MV-4-11 (cell line): ENCODE results near the gene DRD2.

Source experiments
- DNase-seq: peaks from one replicate; lab custom pipeline; 2025; lab: John Stamatoyannopoulos, UW

The DRD2 gene

DNA sequence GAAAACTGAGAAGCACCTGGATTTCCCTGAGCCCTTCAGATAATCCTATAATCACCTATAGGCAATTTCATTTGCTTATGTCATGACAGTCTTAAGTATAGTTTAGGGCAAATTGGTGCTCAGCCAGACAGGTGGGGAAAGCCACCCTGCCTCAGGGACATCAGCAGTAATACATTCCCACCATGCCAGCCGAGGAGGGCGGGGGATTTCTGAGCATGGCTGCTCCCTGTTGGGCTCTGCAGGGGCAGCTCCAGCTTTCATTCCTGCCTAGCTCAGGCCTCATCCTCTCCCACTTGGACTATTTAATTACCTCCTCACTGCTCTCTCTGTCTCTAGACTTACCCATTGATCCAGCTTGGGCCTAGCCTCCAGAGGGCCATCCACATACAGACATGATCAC is 9.0 kb upstream of the DRD2 start:
- DNase-seq = no peak

- DNase-seq = no peak
Observed at GRCh38 chr11:113481672-113482071, 6.5 kb upstream of the DRD2 start.

DNA sequence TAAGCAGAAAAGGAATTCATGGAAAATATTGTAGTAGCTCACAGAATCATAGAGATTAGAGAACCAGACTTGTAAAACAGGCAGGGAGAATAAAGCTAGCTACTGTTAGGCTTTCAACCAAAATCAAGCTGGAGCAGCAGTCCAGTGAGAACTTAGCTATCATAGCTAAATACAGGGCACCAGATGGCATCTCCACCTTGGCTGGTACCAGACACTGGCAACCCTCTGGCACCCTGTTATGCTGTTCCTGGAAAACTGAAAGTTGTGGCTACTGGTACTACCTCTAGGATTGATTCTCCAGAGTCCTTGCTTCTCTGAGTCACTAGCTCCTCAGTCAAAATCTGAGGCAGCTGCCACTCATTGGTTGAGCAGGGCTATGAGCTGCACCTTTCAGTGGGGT is 6.0 kb upstream of the DRD2 start:
- DNase-seq = no peak

GRCh38 chr11:113477321-113477720 is 2.1 kb upstream of the DRD2 start:
- no peak for DNase-seq

DNA sequence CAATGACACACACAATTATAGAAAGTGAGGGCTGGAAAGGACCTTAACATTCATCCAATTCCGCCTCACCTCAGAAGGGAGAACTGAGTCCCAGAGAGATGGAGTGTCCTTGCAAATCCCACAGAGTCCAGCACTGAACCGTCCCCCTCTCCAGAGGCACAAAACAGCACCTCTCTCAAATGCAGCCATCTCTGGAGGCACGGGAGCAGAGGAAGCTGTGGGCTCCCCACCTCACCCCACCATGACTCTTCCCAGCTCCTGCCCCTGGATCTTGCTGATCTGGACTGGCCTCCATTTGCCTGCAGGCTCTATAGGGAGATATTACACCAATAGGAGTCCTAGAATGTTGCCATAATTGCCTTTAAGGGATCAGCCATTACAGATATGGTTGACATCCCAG is 1.4 kb upstream of the DRD2 start:
- no peak for DNase-seq

DNA sequence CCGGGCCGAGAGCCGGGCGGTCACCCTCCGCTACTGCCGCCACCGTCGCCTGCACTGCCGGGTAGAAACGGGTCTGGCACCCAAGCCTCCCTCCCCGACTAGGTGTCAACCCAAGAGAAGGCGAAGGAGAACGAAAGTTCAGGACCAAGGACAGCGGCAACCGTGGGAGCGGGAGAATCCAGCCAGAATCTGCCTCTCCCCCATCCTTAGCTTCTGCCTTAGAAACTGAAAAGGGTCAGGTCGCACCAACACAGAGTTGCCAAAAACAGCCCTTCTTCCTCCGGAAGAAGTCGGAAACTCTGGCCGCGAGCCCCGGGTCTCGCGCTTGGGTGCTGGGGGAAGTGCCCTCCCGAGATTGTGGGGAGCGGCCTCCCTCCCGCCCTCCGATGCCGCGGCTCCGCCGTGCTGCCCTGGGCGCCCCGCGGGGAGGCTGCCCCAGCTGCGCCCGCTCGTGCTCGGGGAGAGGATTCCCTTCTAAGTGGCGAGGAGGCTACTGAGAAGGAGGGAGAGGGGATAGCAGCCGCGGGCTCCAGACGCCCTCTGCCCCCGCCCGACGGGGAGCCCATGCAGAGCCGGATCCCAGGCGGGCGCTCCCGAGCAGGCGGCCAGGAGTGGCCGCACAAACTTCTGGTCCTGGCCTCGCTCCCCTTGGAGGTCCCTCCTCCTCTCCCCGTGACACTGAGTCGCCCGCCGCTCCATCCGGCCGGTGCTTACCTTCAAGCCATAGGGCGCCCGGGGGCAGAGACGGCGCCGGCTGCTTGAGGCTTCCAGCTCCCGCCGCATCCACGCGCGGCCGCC is 637 bp downstream of the DRD2 start:
- DNase-seq = peak; percentile 4

DNA sequence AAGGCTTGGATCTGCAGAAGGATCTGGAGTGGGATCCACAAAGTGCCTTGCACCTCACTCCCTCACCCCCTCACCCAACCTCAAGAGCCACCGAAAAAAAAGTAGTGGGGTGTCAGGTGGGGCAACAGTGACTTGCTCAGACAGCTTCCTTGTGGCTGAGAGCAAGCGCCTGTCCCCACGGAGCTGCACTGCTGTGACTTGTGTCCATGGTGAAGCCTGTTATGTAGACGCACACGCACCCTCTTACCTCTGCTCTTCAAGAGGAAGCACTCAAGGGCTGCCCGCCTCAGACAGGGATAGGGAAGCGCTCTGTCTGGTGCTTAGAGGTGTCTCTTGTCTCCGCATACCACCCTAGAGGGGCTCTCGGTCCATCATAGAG is 1.2 kb downstream of the DRD2 start:
- DNase-seq = no peak

DNA sequence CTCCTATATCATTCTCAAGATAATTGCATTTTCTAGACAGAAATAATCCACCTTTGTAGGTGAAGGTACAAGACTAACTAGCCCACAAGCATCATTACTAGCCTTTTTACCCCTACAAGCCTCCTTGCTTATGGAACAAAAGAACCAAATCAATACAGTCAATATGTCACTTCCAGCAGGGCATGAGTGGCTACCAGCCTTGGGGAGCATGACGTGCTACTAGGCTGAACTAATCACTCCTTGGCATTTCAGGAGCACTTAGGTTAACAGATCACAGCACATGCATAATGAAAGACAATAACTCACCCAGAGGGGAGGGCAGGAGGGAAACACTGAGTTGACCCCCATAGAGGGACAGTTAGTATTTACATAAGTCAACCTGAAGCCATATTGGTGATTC is 2.7 kb downstream of the DRD2 start:
- no peak for DNase-seq

- no peak for DNase-seq
Observed at GRCh38 chr11:113470233-113470632, 5.0 kb downstream of the DRD2 start.

- DNase-seq = no peak
Observed at GRCh38 chr11:113468726-113469345, 6.4 kb downstream of the DRD2 start.

DNA sequence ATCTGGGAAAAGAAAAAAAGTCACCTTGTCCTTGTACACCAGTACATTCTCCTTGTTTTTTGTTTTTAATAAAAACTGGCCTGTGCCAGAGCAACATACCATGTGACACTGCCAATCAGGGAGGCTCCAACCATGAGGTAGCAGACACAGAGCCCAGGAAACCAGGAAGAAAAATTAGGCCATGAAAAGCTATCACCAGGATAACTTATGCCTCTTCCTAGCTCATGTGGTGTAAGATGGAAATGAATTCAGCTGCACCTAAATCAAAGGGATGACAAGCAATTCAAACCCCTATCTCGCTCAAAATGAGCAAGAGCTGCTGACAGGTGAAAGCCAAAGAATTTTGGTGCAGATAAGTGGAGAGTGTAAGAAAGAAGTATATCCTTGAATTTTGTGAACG is 7.7 kb downstream of the DRD2 start:
- DNase-seq = no peak

GRCh38 chr11:113465786-113466185 is 9.4 kb downstream of the DRD2 start:
- DNase-seq = no peak

GRCh38 chr11:113464416-113464815 is 10.8 kb downstream of the DRD2 start:
- DNase-seq = no peak

DNA sequence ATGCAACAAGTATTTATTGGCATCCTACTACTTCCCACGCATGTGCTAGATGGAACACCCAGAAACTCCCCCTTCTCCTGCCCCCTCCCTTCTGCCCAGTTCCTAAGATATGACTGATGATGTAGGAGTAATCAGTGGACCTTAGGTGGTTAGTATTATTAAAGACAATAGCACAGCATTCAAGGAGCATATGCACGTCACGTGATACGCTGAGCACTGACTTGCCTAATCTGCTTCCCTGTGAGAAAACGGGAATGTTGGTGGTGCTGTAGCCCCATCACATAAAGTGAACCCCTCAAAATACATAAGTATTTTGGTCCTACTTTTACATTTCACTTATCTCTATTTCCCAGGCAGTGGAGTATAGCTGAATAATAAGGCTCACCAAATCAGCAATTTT is 12.4 kb downstream of the DRD2 start:
- no peak for DNase-seq

DNA sequence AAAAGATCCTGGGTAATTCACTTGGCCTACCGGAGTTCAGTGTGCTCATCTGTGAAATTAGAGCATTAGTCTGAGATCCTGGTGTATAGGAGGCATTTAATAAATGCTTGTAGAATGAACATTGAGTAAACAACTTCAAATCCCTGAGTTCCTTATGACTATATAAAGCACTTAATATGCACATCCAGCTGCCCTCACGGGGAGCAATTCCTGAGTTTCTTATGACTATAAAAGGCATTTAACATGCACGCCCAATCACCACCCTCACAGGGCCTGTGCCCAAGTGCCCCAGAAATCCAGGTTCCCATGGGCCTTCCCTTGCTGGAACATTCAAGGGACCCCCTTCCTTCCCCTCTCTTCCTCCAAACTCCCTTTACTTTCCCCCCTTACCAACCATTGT is 13.6 kb downstream of the DRD2 start:
- DNase-seq = no peak

DNA sequence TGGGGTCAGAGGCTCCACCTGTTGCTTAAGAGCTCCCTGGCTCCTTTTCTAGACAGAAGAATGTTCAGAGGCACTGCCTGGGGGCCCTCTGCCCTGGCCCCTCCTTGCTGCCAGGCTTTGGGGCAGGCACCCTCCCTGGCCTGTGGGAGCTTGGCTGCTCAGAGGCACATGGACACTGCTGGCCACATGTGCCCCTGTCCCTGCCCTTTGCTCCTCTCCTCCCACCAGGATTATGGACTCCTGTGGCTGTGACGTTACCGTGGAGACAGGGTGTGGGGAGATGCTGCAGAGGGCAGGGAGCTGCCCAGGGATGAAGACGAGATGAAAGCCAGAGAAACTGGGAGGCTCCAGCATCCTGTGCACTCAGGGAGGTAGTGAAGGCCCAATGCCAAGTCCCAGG is 14.7 kb downstream of the DRD2 start:
- DNase-seq = no peak

DNA sequence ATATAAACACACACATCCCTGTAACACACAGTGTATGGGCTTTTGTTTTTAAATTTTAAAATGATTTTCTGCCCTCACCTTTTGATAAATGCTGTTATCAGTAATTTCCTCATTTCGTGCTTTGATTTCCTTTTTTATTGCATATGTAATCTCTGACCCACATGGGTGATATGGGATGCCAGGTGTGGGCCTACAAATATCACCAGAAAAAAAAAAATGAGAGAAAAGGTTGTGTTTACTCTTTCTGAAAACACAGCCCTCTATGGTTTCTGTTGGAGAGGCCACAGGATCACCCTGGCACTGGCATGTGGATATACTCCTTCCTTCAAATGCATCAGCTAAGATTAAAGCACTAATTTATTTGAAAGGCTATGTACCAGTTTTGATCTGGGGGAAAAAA is 17.0 kb downstream of the DRD2 start:
- no peak for DNase-seq

DNA sequence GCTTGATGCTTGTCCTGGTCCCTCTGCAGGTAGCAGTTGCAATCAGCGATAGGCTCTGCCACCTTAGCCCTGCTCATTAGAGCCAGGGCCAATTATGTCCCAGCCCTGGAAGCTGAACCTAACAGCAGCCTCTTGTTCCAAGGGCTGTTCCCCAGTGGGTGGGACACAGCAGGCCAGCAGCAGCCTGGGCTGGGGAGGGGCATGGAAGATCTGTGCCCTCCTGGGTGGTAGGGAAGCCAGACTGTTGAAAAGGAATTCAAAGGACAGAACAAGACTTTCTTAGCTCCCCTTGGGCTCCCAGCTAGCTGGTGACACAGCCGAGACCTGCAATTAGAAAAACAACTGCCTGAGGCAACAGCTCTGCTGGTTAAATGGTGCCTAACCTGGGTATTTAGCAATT is 17.4 kb downstream of the DRD2 start:
- no peak for DNase-seq

GRCh38 chr11:113454455-113454854 is 20.7 kb downstream of the DRD2 start:
- DNase-seq = no peak

DNA sequence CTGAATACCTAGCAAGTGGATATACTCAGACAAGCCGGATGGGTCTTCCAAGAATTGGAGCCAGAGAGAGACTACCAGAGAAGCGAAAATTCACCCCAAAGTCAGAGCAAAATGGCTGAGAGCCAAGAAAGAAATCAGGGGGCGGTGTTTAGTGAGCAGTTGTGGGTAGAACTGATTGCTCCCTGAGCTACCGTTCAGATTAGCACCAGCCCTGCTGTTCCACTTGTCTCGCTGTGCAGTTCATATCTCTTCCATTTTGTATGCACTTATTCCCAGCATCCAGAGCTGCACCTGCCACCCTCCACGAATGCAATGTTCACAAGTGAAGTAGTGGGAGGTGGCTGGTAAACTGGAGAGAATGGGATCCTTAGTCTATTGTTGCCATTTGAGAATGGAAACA is 25.5 kb downstream of the DRD2 start:
- DNase-seq = no peak

DNA sequence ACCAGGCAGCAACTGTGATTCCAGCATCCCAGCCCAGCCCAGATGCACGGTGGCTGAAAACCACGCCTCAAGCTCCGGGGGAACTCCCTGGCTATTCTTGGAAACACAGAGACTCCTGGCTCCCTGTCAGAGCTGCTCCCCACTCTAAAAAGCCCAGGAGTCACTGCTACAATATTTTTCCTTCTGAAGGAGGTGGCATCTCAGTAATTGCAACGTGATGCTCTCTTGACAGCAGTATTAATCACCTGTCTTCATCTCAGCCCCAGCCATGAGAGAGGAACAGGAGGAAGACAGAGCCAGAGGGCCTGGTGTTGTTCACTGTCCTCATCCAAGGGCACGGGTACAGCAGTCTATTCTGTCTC is 26.9 kb downstream of the DRD2 start:
- DNase-seq = no peak

DNA sequence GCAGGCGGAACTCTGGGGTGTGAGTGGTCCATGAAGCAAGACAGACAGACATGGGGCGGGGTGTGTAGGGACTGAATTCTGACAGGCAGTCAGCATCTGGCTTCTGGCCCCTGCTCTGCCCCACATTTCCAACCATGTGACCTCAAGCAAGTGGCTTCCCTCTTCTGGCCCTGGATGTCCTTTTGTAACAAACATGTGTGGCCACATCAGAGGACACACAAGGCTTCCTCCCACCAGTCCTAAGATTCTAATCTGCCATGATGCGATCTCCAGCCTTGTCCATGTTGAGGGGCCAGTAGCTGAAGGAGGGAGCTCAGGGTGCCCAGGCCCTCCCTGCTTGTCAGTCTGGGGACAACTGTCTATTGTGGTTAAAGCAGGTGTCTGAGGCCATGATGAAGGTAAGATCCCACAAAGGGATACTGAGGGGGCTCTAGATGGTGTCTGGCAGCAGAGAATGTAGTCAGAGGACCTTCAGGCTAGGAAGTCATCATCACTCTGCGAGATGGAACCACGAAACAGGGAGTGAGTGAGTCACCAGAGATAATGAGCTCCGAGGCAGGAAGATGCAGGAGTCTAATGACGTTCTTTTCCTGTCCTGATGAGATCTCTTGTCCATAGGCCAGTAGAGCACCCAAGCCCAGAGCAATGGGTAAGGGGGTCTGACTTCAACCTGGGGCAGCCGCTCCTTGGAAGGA is 27.4 kb downstream of the DRD2 start:
- no peak for DNase-seq

DNA sequence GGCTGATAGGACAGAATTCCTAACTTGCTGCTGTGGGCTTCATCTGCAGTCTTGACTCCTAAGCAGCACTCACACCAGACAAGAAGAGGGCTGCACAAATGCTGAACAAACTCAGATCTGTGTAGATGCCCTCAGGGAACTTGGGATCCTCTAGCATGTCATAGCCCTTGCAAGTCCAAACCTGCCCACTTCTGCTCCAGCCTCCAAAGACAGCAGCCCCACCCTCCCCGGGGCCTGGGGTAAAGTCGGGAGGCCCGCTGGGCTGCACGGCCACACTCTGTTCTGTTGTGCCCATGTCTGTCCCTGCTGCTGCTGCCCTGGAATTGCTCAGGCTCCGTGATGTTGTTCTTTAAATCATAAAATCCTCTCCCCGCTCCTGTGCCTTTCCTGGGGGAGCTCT is 28.3 kb downstream of the DRD2 start:
- DNase-seq = no peak

DNA sequence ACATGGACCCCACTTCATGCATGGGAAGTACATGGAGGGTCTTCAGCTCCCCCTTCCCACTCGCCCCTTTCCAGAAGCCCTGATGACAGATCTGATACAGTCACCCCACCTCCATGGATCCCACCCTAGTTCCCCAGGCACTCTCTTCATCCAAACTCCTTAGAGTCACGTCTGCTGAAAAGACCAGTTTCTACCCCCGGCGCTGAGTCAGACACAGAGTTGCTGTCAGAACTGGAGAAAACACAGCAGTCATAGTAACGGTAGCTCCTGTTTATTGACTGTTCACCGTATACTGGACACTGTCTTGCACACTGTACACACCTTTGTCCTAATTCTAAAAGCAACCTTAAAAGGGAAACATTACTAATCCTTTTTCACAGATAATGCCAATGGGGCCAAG is 29.1 kb downstream of the DRD2 start:
- DNase-seq = no peak
